CD4-positive, alpha-beta T cell (primary cell): ENCODE results near the gene CTRB1. TPM values are rescaled to one million over a fixed set of nuclear protein-coding genes. Genes with fewer than 3 reads are reported as not detected.
"Not testable (repeated sequence)": the region's sequence is repeated elsewhere in the genome, so short reads cannot be mapped to it uniquely, and the experiment has no call there.

Experiments used
- ATAC-seq: fragments of 200-7000 bp; cut with Tn5 transposase; one replicate; pipeline ENCODE4 v1.10.0; 2022; ENCODE audit warnings: mild to moderate bottlenecking; ENCODE audit not compliant: poor library complexity
- CTCF ChIA-PET: fragments of 350-600 bp; sonication (Branson Sonifier 250); formaldehyde crosslinking; loops from one replicate; lab custom pipeline; 2021; ENCODE audit warnings: antibody characterized with exemption, inconsistent platforms; lab: Charles Lee
- POLR2A ChIA-PET: fragments of 350-600 bp; sonication (Branson Sonifier 250); formaldehyde crosslinking; loops from one replicate; lab custom pipeline; 2021; ENCODE audit warnings: antibody characterized with exemption, inconsistent platforms; lab: Charles Lee
- DNase-seq, 14 experiments: peaks; one replicate each; pipeline ENCODE4 v3.0.0-alpha.2; 2013 to 2020; ENCODE audit warnings: mixed read lengths in 2 of 14
- H3K27ac ChIP-seq, 2 donors: one replicate each; pipeline versions ENCODE4 v1.5.1 to v1.7.0; 2013; ENCODE audit warnings: low read length in 2 of 2, low read depth in 1 of 2, mild to moderate bottlenecking in 1 of 2
- H3K27me3 ChIP-seq, 2 experiments: 1 replicate in 1 of 2; 2 replicates in 1 of 2; pipeline versions ENCODE4 v1.6.1 to v1.7.0; 2013; ENCODE audit warnings: low read length in 2 of 2, control low read depth in 1 of 2, mild to moderate bottlenecking in 1 of 2, moderate library complexity in 1 of 2; ENCODE audit not compliant: insufficient read depth in 2 of 2, control insufficient read depth in 1 of 2
- H3K36me3 ChIP-seq: one replicate; pipeline ENCODE4 v1.6.1; 2013; ENCODE audit warnings: low read length, control low read depth; ENCODE audit not compliant: insufficient read depth
- H3K4me1 ChIP-seq: one replicate; pipeline ENCODE4 v1.6.1; 2013; ENCODE audit warnings: low read length, control low read depth; ENCODE audit not compliant: insufficient read depth
- H3K4me3 ChIP-seq: one replicate; pipeline ENCODE4 v1.5.1; 2013; ENCODE audit warnings: mild to moderate bottlenecking, low read length, moderate library complexity
- H3K9me3 ChIP-seq, 2 experiments: 1 replicate in 1 of 2; 2 replicates in 1 of 2; pipeline versions ENCODE4 v1.6.1 to v1.7.0; 2013; ENCODE audit warnings: low read length in 2 of 2, mild to moderate bottlenecking in 2 of 2, control low read depth in 1 of 2, moderate library complexity in 1 of 2; ENCODE audit not compliant: control insufficient read depth in 1 of 2, insufficient read depth in 1 of 2
- H3K27ac Mint-ChIP-seq: one replicate; pipeline ENCODE4 v1.8.0; 2020; ENCODE audit warnings: mixed read lengths
- H3K27me3 Mint-ChIP-seq: one replicate; pipeline ENCODE4 v1.8.0; 2021; ENCODE audit warnings: mixed read lengths
- H3K36me3 Mint-ChIP-seq: one replicate; pipeline ENCODE4 v1.8.0; 2021; ENCODE audit warnings: low read depth, mixed read lengths
- H3K4me1 Mint-ChIP-seq: one replicate; pipeline ENCODE4 v1.8.0; 2021; ENCODE audit warnings: low read depth, mixed read lengths
- H3K4me3 Mint-ChIP-seq: one replicate; pipeline ENCODE4 v1.8.0; 2020; ENCODE audit warnings: mild to moderate bottlenecking, mixed read lengths
- H3K9me3 Mint-ChIP-seq: one replicate; pipeline ENCODE4 v1.8.0; 2020; ENCODE audit warnings: mixed read lengths
- intact Hi-C, 2 experiments: fragments of 100-400 bp; cut with DNase I in 1 of 2; cut with micrococcal nuclease in 1 of 2; formaldehyde crosslinking; loops; one replicate each; pipeline versions ENCODE4 v1.15.1 to v1.9.0; 2023 to 2025; cut with DNase I, micrococcal nuclease
- total RNA-seq, 174 experiments: library from RNA in 2 of 174; stranded (reverse) in 2 of 174; gene quantifications; one replicate each; pipeline ENCODE4 v1.2.3 and lab custom pipeline; 2021 to 2026
- TF ChIP-seq, protein P1 (sequence below): fragments of 200-600 bp; IDR thresholded peaks from one replicate; pipeline ENCODE4 v1.8.0; 2022; ENCODE audit warnings: antibody characterized with exemption, mild to moderate bottlenecking

Gene CTRB1
- total RNA-seq, 2 experiments from 2014 or later, result not detected

DNA sequence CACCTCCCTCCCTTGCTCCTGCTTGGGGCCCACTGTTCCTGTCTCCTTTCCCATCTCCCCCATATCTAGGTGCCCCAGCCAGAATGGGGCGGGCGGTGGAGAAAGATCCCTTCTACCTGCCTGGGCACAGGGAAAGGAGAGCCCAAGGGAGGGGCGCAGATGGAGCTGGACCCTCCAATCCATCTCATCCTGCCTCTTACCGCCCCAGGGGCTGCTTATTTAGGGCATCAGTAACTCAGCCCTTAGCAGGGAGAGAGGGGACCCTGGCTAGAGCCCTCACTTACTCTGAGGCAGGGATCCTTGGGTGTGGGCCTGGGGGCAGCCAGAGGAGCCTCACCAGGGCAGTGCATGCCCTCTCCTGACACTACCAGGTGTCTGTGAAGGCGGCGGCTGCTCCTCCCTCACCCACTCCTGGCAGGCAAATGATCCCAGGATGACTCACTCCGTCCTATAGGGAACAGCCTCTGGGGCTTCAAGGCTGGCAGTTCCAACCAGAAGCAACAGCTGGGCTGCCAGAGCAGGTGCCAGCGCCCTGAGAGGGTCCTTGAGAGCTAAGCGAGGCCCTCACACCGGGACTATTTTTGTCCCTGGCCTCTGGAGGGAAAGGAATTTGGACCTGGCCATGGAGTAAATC lies 49.0 kb downstream of the CTRB1 start:
- ATAC-seq, result no peak
- H3K27ac Mint-ChIP-seq, result no peak overlapping the region
- no peaks in the 10 kb centered on the region for H3K9me3 Mint-ChIP-seq
- peaks cover 42% of the 10 kb centered on the region for H3K27me3 Mint-ChIP-seq
- no peak for DNase-seq
- H3K27ac ChIP-seq, result no peak overlapping the region
- POLR2A ChIA-PET, result no interaction called here
- peak overlapping the region; percentile 38 for H3K4me3 Mint-ChIP-seq
- CTCF ChIA-PET, result no interaction called here
- H3K4me1 Mint-ChIP-seq, result no peaks in the 10 kb centered on the region
- peaks cover 15% of the 10 kb centered on the region for H3K4me1 ChIP-seq
- no peaks in the 10 kb centered on the region for H3K36me3 ChIP-seq
- peaks cover 44 to 60% of the 10 kb centered on the region in 2 experiments for H3K27me3 ChIP-seq
- H3K4me3 ChIP-seq, result no peak overlapping the region
- TF ChIP-seq, protein P1, sequence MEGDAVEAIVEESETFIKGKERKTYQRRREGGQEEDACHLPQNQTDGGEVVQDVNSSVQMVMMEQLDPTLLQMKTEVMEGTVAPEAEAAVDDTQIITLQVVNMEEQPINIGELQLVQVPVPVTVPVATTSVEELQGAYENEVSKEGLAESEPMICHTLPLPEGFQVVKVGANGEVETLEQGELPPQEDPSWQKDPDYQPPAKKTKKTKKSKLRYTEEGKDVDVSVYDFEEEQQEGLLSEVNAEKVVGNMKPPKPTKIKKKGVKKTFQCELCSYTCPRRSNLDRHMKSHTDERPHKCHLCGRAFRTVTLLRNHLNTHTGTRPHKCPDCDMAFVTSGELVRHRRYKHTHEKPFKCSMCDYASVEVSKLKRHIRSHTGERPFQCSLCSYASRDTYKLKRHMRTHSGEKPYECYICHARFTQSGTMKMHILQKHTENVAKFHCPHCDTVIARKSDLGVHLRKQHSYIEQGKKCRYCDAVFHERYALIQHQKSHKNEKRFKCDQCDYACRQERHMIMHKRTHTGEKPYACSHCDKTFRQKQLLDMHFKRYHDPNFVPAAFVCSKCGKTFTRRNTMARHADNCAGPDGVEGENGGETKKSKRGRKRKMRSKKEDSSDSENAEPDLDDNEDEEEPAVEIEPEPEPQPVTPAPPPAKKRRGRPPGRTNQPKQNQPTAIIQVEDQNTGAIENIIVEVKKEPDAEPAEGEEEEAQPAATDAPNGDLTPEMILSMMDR, result no peak
- intact Hi-C loops, result no loop called here
- H3K36me3 Mint-ChIP-seq, result no peaks in the 10 kb centered on the region
- peaks cover 0 to 20% of the 10 kb centered on the region in 2 experiments for H3K9me3 ChIP-seq

DNA sequence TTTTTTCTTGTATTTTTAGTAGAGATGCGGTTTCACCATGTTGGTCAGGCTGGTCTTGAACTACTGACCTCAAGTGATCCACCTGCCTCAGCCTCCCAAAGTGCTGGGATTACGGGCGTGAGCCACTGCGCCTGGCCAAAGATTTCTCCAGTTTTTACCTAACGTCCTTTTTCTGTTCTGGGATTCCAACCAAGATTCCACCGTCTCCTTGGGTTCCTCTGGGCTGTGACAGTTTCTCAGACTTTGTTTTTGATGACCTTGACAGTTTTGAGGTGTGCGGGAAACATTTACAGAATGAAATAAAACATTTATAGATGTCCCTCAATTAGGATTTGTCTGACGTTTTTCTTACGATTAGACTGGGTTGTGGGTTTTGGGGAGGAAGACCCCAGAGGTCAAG lies 50.6 kb downstream of the CTRB1 start:
- Histone ChIP-seq H3K9me3 (peaks cover 0 to 20% of the 10 kb centered on the region in 2 experiments), H3K27me3 (peaks cover 37 to 49% of the 10 kb centered on the region in 2 experiments), H3K4me1 (peaks cover 15% of the 10 kb centered on the region)
- H3K4me3 ChIP-seq, H3K9me3 Mint-ChIP-seq, ATAC-seq, DNase-seq, H3K36me3 ChIP-seq, intact Hi-C loops, H3K36me3 Mint-ChIP-seq, H3K27ac Mint-ChIP-seq, POLR2A ChIA-PET, H3K4me1 Mint-ChIP-seq, H3K27ac ChIP-seq, CTCF ChIA-PET: not testable (repeated sequence)
- peaks cover 37% of the 10 kb centered on the region for H3K27me3 Mint-ChIP-seq
- peak overlapping the region; percentile 42 for H3K4me3 Mint-ChIP-seq

DNA sequence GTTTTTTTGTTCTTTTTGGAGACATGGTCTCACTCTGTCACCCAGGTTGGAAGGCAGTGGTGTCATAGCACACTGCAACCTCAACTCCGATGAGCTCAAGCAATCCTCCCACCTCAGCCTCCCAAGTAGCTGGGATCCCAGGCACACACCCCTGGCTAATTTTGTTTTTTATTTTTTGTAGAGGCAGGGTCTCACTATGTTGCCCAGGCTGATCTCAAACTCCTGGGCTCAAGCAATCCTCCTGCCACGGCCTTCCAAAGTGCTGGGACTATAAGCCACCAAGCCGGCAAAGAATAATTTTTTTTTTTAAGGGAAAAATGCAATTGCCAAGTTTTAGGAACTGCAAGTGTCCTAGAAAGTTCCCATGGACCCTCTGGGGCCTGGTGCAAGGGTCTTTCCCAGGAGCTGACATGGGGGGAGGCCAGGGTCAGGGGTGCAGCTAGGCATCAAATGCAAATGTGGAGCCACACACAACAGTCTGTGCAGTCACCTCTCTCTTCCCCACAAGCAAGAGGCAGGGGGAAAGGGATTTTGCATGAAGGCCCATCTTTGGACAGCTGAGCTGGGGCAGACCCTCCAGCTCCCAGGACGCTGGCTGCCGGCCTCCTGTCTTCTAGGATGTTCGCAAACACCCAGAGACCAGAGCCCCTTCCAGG lies 52.8 kb downstream of the CTRB1 start:
- H3K27ac ChIP-seq, result no peak overlapping the region
- POLR2A ChIA-PET, result no interaction called here
- Mint-ChIP-seq H3K9me3 (no peaks in the 10 kb centered on the region), H3K4me1 (no peaks in the 10 kb centered on the region), H3K27me3 (peaks cover 38% of the 10 kb centered on the region), H3K36me3 (no peaks in the 10 kb centered on the region), H3K4me3 (no peak overlapping the region), H3K27ac (no peak overlapping the region)
- intact Hi-C loops, result no loop called here
- no peaks in the 10 kb centered on the region for H3K36me3 ChIP-seq
- H3K4me1 ChIP-seq, result no peaks in the 10 kb centered on the region
- ATAC-seq, result no peak
- DNase-seq, result no peak
- no peak overlapping the region for H3K4me3 ChIP-seq
- TF ChIP-seq, protein P1, result no peak
- H3K27me3 ChIP-seq, result peaks cover 18 to 28% of the 10 kb centered on the region in 2 experiments
- CTCF ChIA-PET, result no interaction called here
- peaks cover 0 to 4% of the 10 kb centered on the region in 2 experiments for H3K9me3 ChIP-seq
